ENCODE data around the gene CLCA2.

DNA sequence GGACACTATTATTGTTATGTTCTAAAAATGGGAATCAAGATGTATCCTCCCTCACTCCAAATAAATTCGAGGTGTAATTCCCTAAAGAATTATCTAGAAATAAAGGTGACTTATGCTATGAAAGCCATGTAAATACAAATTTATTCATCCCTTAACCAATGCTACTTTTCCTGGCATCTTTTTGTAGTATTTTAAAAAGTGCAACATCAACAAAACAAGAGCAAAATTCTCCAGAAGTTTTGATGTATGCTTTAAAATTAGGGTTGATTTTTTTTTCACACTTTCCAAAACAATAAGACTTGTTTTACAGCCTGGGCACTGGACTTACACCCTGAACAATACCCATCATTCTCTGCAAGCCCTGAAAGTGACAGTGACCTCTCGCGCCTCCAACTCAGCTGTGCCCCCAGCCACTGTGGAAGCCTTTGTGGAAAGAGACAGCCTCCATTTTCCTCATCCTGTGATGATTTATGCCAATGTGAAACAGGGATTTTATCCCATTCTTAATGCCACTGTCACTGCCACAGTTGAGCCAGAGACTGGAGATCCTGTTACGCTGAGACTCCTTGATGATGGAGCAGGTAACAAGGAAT is 23.3 kb downstream of the CLCA2 start:
- TF ChIP-seq, protein P1, sequence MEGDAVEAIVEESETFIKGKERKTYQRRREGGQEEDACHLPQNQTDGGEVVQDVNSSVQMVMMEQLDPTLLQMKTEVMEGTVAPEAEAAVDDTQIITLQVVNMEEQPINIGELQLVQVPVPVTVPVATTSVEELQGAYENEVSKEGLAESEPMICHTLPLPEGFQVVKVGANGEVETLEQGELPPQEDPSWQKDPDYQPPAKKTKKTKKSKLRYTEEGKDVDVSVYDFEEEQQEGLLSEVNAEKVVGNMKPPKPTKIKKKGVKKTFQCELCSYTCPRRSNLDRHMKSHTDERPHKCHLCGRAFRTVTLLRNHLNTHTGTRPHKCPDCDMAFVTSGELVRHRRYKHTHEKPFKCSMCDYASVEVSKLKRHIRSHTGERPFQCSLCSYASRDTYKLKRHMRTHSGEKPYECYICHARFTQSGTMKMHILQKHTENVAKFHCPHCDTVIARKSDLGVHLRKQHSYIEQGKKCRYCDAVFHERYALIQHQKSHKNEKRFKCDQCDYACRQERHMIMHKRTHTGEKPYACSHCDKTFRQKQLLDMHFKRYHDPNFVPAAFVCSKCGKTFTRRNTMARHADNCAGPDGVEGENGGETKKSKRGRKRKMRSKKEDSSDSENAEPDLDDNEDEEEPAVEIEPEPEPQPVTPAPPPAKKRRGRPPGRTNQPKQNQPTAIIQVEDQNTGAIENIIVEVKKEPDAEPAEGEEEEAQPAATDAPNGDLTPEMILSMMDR (conservative IDR thresholded peaks at IDR 0.05): no peak
- TF ChIP-seq EZH2 (IDR thresholded peaks at IDR 0.05; ENCODE audit: low read depth): no peak

Data from PC-9 (cell line).